H1 (cell line): ENCODE results near the gene BRD1. TPM values are rescaled to one million over a fixed set of nuclear protein-coding genes. Genes with fewer than 3 reads are reported as not detected.

Experiments
- BCL11A ChIP-seq, 2 experiments: IDR thresholded peaks; one replicate each; pipeline ENCODE4 v1.6.1; 2011; ENCODE audit warnings: low read depth in 2 of 2, low read length in 2 of 2, mild to moderate bottlenecking in 2 of 2
- CBX8 ChIP-seq: fragments of 300-800, 300-1000 bp; sonication (generic); IDR thresholded peaks from 2 replicates; pipeline ENCODE4 v1.7.1; 2016; ENCODE audit warnings: low read depth, low read length, borderline replicate concordance
- CHD1 ChIP-seq: IDR thresholded peaks from 2 replicates; pipeline ENCODE4 v1.6.1; 2012; ENCODE audit warnings: low read depth, low read length, improper control_type of control experiment
- CHD7 ChIP-seq: fragments of 300-600 bp; sonication (generic); IDR thresholded peaks from 2 replicates; pipeline ENCODE4 v1.7.1; 2012; ENCODE audit warnings: low read length, moderate library complexity, mild to moderate bottlenecking, inconsistent platforms; ENCODE audit not compliant: insufficient replicate concordance
- JUND ChIP-seq: IDR thresholded peaks from 2 replicates; pipeline ENCODE4 v1.6.1; 2011; ENCODE audit warnings: mild to moderate bottlenecking, improper control_type of control experiment, low read length
- NANOG ChIP-seq: IDR thresholded peaks from 2 replicates; pipeline ENCODE4 v1.6.1; 2011; ENCODE audit warnings: low read length, low read depth, mild to moderate bottlenecking, inconsistent platforms; ENCODE audit not compliant: insufficient read depth, poor library complexity, severe bottlenecking
- POU5F1 ChIP-seq: IDR thresholded peaks from 2 replicates; pipeline ENCODE4 v1.6.1; 2011; ENCODE audit warnings: low read depth, mild to moderate bottlenecking, low read length, moderate library complexity
- RFX5 ChIP-seq: IDR thresholded peaks from 2 replicates; pipeline ENCODE4 v1.6.1; 2011; ENCODE audit warnings: low read depth, low read length, improper control_type of control experiment, borderline replicate concordance
- SIX5 ChIP-seq: IDR thresholded peaks from 2 replicates; pipeline ENCODE4 v1.6.1; 2011; ENCODE audit warnings: mild to moderate bottlenecking, low read depth, low read length
- TCF12 ChIP-seq: IDR thresholded peaks from 2 replicates; pipeline ENCODE4 v1.6.1; 2011; ENCODE audit warnings: low read depth, mild to moderate bottlenecking, low read length
- YY1 ChIP-seq: IDR thresholded peaks from 2 replicates; pipeline ENCODE4 v1.6.1; 2011; ENCODE audit warnings: low read depth, mild to moderate bottlenecking, low read length
- polyA plus RNA-seq, 7 experiments: library from polyadenylated mRNA; depleted of rRNA in 3 of 7; stranded (reverse) in 5 of 7; unstranded in 2 of 7; fragments of >200 nt in 5 of 7; fragments of 200-250 nt in 2 of 7; gene quantifications; 1 replicate in 5 of 7; 2 replicates in 1 of 7; 4 replicates in 1 of 7; pipeline versions ENCODE4 v1.2.1 to v1.2.3, GENCODE V29; 2011 to 2013; ENCODE audit warnings: missing spikeins in 2 of 7, mixed read lengths in 2 of 7
- total RNA-seq: library from RNA; stranded (reverse); fragmentation: NEBNext Ultra II Directional; extraction: Animal tissue kit (Norgen Biotek cat#: 25700); gene quantifications from 2 replicates; pipeline ENCODE4 v1.2.1, GENCODE V29; 2021

The BRD1 gene
- total and polyA plus RNA-seq, 2 of the 8 experiments (the other 6 are each of a cell fraction or from before 2014, with no cell fraction given), result 6.8 to 34.0 TPM

- TF ChIP-seq CHD7 (no peak), BCL11A (IDR thresholded peaks at IDR 0.05; ENCODE audit: low read depth in 2 of 2, low read length in 2 of 2) (no peak), CBX8 (no peak), NANOG (no peak), RFX5 (no peak), POU5F1 (no peak), SIX5 (no peak), CHD1 (no peak), TCF12 (no peak), YY1 (no peak), JUND (no peak)
These were observed 23.8 kb downstream of the BRD1 start (continued) for GRCh38 chr22:49803737-49804375.
